Measurements from ENCODE around the gene SSU72.
"Not testable (repeated sequence)": the region's sequence is repeated elsewhere in the genome, so short reads cannot be mapped to it uniquely, and the experiment has no call there.

SSU72 gene

GRCh38 chr1:1527092-1527816 is 47.4 kb downstream of the SSU72 start:
- no peak for DNase-seq (ENCODE audit: low spot score)

- not testable (repeated sequence) for DNase-seq (ENCODE audit: low spot score)
Observed at GRCh38 chr1:1526476-1526875, 48.2 kb downstream of the SSU72 start.

GRCh38 chr1:1524750-1525383 is 49.8 kb downstream of the SSU72 start:
- not testable (repeated sequence) for DNase-seq (ENCODE audit: low spot score)

- DNase-seq (ENCODE audit: low spot score) = not testable (repeated sequence)
Observed at GRCh38 chr1:1523651-1524050, 51.0 kb downstream of the SSU72 start.

- not testable (repeated sequence) for DNase-seq (ENCODE audit: low spot score)
Observed at GRCh38 chr1:1523226-1523625, 51.4 kb downstream of the SSU72 start.

- not testable (repeated sequence) for DNase-seq (ENCODE audit: low spot score)
Observed at GRCh38 chr1:1522536-1522935, 52.1 kb downstream of the SSU72 start.

- no peak for DNase-seq (ENCODE audit: low spot score)
Observed at GRCh38 chr1:1521331-1521730, 53.3 kb downstream of the SSU72 start.

GRCh38 chr1:1519805-1520505 is 54.7 kb downstream of the SSU72 start:
- not testable (repeated sequence) for DNase-seq (ENCODE audit: low spot score)

- DNase-seq (ENCODE audit: low spot score) = not testable (repeated sequence)
Observed at GRCh38 chr1:1518621-1519007, 56.0 kb downstream of the SSU72 start.

- DNase-seq (ENCODE audit: low spot score) = no peak
Observed at GRCh38 chr1:1517973-1518620, 56.6 kb downstream of the SSU72 start.

- DNase-seq (ENCODE audit: low spot score) = not testable (repeated sequence)
Observed at GRCh38 chr1:1516923-1517322, 57.7 kb downstream of the SSU72 start.

GRCh38 chr1:1514376-1514775 is 60.3 kb downstream of the SSU72 start:
- DNase-seq (ENCODE audit: low spot score) = not testable (repeated sequence)

- DNase-seq (ENCODE audit: low spot score) = not testable (repeated sequence)
Observed at GRCh38 chr1:1513675-1514074, 61.0 kb downstream of the SSU72 start.

- not testable (repeated sequence) for DNase-seq (ENCODE audit: low spot score)
Observed at GRCh38 chr1:1512425-1512824, 62.2 kb downstream of the SSU72 start.

- DNase-seq (ENCODE audit: low spot score) = peak; percentile 95
Observed at GRCh38 chr1:1511533-1512285, 63.0 kb downstream of the SSU72 start, which contains the start of gene ATAD3A. Gene ATAD3A (plus strand): TSS chr1:1512162. CDS start chr1:1512269, 107 bp downstream.

- DNase-seq (ENCODE audit: low spot score) = no peak
Observed at GRCh38 chr1:1510912-1511532, 63.6 kb downstream of the SSU72 start.

- not testable (repeated sequence) for DNase-seq (ENCODE audit: low spot score)
Observed at GRCh38 chr1:1509465-1509850, 65.2 kb downstream of the SSU72 start.

- not testable (repeated sequence) for DNase-seq (ENCODE audit: low spot score)
Observed at GRCh38 chr1:1508775-1509464, 65.7 kb downstream of the SSU72 start.

- no peak for DNase-seq (ENCODE audit: low spot score)
Observed at GRCh38 chr1:1507305-1507704, 67.4 kb downstream of the SSU72 start.

- DNase-seq (ENCODE audit: low spot score) = not testable (repeated sequence)
Observed at GRCh38 chr1:1505801-1506200, 68.9 kb downstream of the SSU72 start.

All from CD4-positive, alpha-beta T cell treated with Interleukin-6 at 100 ng/mL for 8 hours (primary cell).